SK-N-MC (cell line): ENCODE measurements around the gene APCDD1.

ENCODE experiments used
- EZH2 ChIP-seq: fragments of 200-600 bp; sonication (generic); IDR thresholded peaks from one replicate; pipeline ENCODE4 v1.6.1; 2017; ENCODE audit warnings: antibody characterized with exemption
- POLR2AphosphoS5 ChIP-seq: IDR thresholded peaks from 2 replicates; pipeline ENCODE4 v1.6.1; 2012; ENCODE audit warnings: mild to moderate bottlenecking, low read depth, low read length, borderline replicate concordance

DNA sequence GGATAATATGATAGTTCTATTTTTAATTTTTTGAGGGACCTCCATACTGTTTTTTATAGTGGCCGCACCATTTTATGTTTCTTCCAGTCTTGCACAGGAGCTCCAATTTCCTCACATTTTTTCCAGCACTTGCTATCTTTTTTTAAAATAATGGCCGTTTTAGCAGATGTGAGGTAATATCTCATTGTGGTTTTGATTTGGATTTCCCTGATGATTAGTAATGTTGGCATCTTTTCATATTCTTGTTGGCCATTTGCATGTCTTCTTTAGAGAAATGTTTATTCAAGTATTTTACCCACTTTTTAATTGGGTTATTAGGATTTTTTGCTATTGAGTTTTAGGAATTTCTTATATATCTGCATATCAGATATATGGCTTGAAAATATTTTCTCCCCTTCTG lies 41.5 kb downstream of the APCDD1 start:
- TF ChIP-seq POLR2AphosphoS5: no peak
- TF ChIP-seq EZH2: no peak
